Glomerular endothelial cell (primary cell): ENCODE results near the gene SLC35F3. TPM values are rescaled to one million over a fixed set of nuclear protein-coding genes. Genes with fewer than 3 reads are reported as not detected.
"Not testable (repeated sequence)": the region's sequence is repeated elsewhere in the genome, so short reads cannot be mapped to it uniquely, and the experiment has no call there.

Source experiments
- DNase-seq: peaks from one replicate; pipeline ENCODE4 v3.0.0-alpha.2; 2011; ENCODE audit warnings: low read depth, low spot score; ENCODE audit errors: extremely low read depth
- total RNA-seq: library from RNA; depleted of rRNA; stranded (reverse); fragments of >200 nt; gene quantifications from 2 replicates; pipeline ENCODE4 v1.2.3, GENCODE V29; 2015

Gene SLC35F3
- total RNA-seq, 1 donor from 2014 or later = not detected

- DNase-seq = no peak
Measured at GRCh38 chr1:234135501-234135900, 231.0 kb downstream of the SLC35F3 start.

GRCh38 chr1:234136073-234136472, 231.6 kb downstream of the SLC35F3 start:
- DNase-seq = no peak

GRCh38 chr1:234139966-234140365, 235.5 kb downstream of the SLC35F3 start:
- DNase-seq = peak; percentile 27

GRCh38 chr1:234140388-234140787, 235.9 kb downstream of the SLC35F3 start:
- no peak for DNase-seq

GRCh38 chr1:234141006-234141405, 236.5 kb downstream of the SLC35F3 start:
- no peak for DNase-seq

- DNase-seq = no peak
Measured at GRCh38 chr1:234143681-234144080, 239.2 kb downstream of the SLC35F3 start.

- DNase-seq = no peak
Measured at GRCh38 chr1:234144901-234145300, 240.4 kb downstream of the SLC35F3 start.

- DNase-seq = no peak
Measured at GRCh38 chr1:234148350-234148749, 243.9 kb downstream of the SLC35F3 start.

- no peak for DNase-seq
Measured at GRCh38 chr1:234148816-234149215, 244.3 kb downstream of the SLC35F3 start.

- DNase-seq = no peak
Measured at GRCh38 chr1:234149217-234149616, 244.7 kb downstream of the SLC35F3 start.

GRCh38 chr1:234150892-234151291, 246.4 kb downstream of the SLC35F3 start:
- no peak for DNase-seq

GRCh38 chr1:234152344-234152743, 247.9 kb downstream of the SLC35F3 start:
- DNase-seq = not testable (repeated sequence)

- DNase-seq = peak; percentile 25
Measured at GRCh38 chr1:234154320-234155251, 250.1 kb downstream of the SLC35F3 start.

- no peak for DNase-seq
Measured at GRCh38 chr1:234162661-234163060, 258.2 kb downstream of the SLC35F3 start.

GRCh38 chr1:234163267-234163919, 258.9 kb downstream of the SLC35F3 start:
- DNase-seq = no peak

- DNase-seq = no peak
Measured at GRCh38 chr1:234164098-234164709, 259.7 kb downstream of the SLC35F3 start.

GRCh38 chr1:234168061-234168724, 263.7 kb downstream of the SLC35F3 start:
- no peak for DNase-seq

GRCh38 chr1:234169161-234169849, 264.8 kb downstream of the SLC35F3 start:
- DNase-seq = no peak

- DNase-seq = no peak
Measured at GRCh38 chr1:234170067-234170466, 265.6 kb downstream of the SLC35F3 start.

- no peak for DNase-seq
Measured at GRCh38 chr1:234170622-234171021, 266.1 kb downstream of the SLC35F3 start.
